HG03066 (cell line): ENCODE measurements around the gene KRT8.
"Not testable (repeated sequence)": the region's sequence is repeated elsewhere in the genome, so short reads cannot be mapped to it uniquely, and the experiment has no call there.

ENCODE experiments used
- ATAC-seq: cut with Tn5 transposase; IDR thresholded peaks from one replicate; pipeline ENCODE4 v1.9.1; 2021; ENCODE audit warnings: low read depth; ENCODE audit not compliant: unreplicated experiment

Gene KRT8

GRCh38 chr12:52876372-52876771, 28.5 kb downstream of the KRT8 start:
- no peak for ATAC-seq

GRCh38 chr12:52874573-52875435, 30.1 kb downstream of the KRT8 start:
- ATAC-seq: no peak

GRCh38 chr12:52873832-52874572, 30.9 kb downstream of the KRT8 start:
- no peak for ATAC-seq

- ATAC-seq: no peak
Observed at GRCh38 chr12:52873513-52873831, 31.4 kb downstream of the KRT8 start.

- no peak for ATAC-seq
Observed at GRCh38 chr12:52872644-52873389, 32.1 kb downstream of the KRT8 start.

GRCh38 chr12:52871291-52872039, 33.4 kb downstream of the KRT8 start:
- ATAC-seq: no peak

GRCh38 chr12:52870361-52871290, 34.2 kb downstream of the KRT8 start:
- ATAC-seq: no peak

GRCh38 chr12:52867642-52868041, 37.2 kb downstream of the KRT8 start:
- ATAC-seq: no peak

- no peak for ATAC-seq
Observed at GRCh38 chr12:52867152-52867551, 37.7 kb downstream of the KRT8 start.

GRCh38 chr12:52865090-52865944, 39.6 kb downstream of the KRT8 start:
- no peak for ATAC-seq

- no peak for ATAC-seq
Observed at GRCh38 chr12:52862023-52862422, 42.9 kb downstream of the KRT8 start.

GRCh38 chr12:52861511-52861910, 43.4 kb downstream of the KRT8 start:
- ATAC-seq: no peak

- no peak for ATAC-seq
Observed at GRCh38 chr12:52860102-52860823, 44.6 kb downstream of the KRT8 start.

- no peak for ATAC-seq
Observed at GRCh38 chr12:52857500-52857899, 47.4 kb downstream of the KRT8 start.

- no peak for ATAC-seq
Observed at GRCh38 chr12:52856787-52857186, 48.1 kb downstream of the KRT8 start.

- not testable (repeated sequence) for ATAC-seq
Observed at GRCh38 chr12:52856077-52856476, 48.8 kb downstream of the KRT8 start.

GRCh38 chr12:52851787-52852186, 53.1 kb downstream of the KRT8 start:
- ATAC-seq: no peak

GRCh38 chr12:52850681-52851080, 54.2 kb downstream of the KRT8 start:
- no peak for ATAC-seq
